ENCODE measurements around the gene NRIP3. TPM values are rescaled to one million over a fixed set of nuclear protein-coding genes. Genes with fewer than 3 reads are reported as not detected.

The NRIP3 gene
- total and polyA plus RNA-seq, 9 of the 15 experiments (the other 6 are each of a cell fraction or from before 2014, with no cell fraction given): 4.4 to 18.7 (median 11.6) TPM

DNA sequence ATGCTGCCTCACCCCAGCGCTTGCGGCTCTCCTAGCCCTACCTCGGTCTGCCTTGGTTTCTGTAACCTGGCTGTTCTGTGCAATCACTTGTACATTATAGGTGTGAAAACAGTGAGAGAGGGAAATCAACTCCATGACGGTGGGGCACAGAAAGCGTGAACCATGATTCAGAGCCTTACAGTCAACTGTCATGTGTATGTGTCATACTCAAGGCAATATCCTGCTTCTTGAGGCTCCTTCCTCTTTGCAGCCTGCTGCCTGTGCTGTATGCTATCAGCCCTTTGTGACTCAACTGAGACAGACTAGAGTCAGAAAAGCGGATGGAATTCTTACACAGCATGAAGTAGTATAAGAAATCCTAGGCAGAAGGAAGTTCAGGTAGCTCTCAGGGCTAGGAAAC lies 2.1 kb downstream of the NRIP3 start (continued):
- TF ChIP-seq ZNF695 (CRISPR knock-in tag; IDR thresholded peaks at IDR 0.05) (no peak), PCBP2 (IDR thresholded peaks at IDR 0.05; ENCODE audit: low read depth, low read length, poor library complexity, severe bottlenecking) (no peak), KLF6 (CRISPR knock-in tag; IDR thresholded peaks at IDR 0.05; ENCODE audit: borderline replicate concordance) (no peak), NFIC (IDR thresholded peaks at IDR 0.05) (no peak), TGIF2 (CRISPR knock-in tag; IDR thresholded peaks at IDR 0.05) (no peak), SREBF2 (CRISPR knock-in tag; IDR thresholded peaks at IDR 0.05) (no peak), MEIS2 (IDR thresholded peaks at IDR 0.05; ENCODE audit: partially characterized antibody) (peak; percentile 54), EHMT2 (IDR thresholded peaks at IDR 0.05) (peak; percentile 70), SIN3B (IDR thresholded peaks at IDR 0.05; ENCODE audit: low read depth) (no peak), HIVEP1 (CRISPR knock-in tag; IDR thresholded peaks at IDR 0.05) (no peak), CBX5 (IDR thresholded peaks at IDR 0.05; ENCODE audit: borderline replicate concordance, low read depth) (no peak), NRF1 (conservative IDR thresholded peaks at IDR 0.05 in 1 of 2, IDR thresholded peaks at IDR 0.05 in 1 of 2) (peak; percentile 29 to 39; a peak in 2 of 4 replicates), POLR2A (conservative IDR thresholded peaks at IDR 0.05) (no peak)
- TF ChIP-seq, protein P1, sequence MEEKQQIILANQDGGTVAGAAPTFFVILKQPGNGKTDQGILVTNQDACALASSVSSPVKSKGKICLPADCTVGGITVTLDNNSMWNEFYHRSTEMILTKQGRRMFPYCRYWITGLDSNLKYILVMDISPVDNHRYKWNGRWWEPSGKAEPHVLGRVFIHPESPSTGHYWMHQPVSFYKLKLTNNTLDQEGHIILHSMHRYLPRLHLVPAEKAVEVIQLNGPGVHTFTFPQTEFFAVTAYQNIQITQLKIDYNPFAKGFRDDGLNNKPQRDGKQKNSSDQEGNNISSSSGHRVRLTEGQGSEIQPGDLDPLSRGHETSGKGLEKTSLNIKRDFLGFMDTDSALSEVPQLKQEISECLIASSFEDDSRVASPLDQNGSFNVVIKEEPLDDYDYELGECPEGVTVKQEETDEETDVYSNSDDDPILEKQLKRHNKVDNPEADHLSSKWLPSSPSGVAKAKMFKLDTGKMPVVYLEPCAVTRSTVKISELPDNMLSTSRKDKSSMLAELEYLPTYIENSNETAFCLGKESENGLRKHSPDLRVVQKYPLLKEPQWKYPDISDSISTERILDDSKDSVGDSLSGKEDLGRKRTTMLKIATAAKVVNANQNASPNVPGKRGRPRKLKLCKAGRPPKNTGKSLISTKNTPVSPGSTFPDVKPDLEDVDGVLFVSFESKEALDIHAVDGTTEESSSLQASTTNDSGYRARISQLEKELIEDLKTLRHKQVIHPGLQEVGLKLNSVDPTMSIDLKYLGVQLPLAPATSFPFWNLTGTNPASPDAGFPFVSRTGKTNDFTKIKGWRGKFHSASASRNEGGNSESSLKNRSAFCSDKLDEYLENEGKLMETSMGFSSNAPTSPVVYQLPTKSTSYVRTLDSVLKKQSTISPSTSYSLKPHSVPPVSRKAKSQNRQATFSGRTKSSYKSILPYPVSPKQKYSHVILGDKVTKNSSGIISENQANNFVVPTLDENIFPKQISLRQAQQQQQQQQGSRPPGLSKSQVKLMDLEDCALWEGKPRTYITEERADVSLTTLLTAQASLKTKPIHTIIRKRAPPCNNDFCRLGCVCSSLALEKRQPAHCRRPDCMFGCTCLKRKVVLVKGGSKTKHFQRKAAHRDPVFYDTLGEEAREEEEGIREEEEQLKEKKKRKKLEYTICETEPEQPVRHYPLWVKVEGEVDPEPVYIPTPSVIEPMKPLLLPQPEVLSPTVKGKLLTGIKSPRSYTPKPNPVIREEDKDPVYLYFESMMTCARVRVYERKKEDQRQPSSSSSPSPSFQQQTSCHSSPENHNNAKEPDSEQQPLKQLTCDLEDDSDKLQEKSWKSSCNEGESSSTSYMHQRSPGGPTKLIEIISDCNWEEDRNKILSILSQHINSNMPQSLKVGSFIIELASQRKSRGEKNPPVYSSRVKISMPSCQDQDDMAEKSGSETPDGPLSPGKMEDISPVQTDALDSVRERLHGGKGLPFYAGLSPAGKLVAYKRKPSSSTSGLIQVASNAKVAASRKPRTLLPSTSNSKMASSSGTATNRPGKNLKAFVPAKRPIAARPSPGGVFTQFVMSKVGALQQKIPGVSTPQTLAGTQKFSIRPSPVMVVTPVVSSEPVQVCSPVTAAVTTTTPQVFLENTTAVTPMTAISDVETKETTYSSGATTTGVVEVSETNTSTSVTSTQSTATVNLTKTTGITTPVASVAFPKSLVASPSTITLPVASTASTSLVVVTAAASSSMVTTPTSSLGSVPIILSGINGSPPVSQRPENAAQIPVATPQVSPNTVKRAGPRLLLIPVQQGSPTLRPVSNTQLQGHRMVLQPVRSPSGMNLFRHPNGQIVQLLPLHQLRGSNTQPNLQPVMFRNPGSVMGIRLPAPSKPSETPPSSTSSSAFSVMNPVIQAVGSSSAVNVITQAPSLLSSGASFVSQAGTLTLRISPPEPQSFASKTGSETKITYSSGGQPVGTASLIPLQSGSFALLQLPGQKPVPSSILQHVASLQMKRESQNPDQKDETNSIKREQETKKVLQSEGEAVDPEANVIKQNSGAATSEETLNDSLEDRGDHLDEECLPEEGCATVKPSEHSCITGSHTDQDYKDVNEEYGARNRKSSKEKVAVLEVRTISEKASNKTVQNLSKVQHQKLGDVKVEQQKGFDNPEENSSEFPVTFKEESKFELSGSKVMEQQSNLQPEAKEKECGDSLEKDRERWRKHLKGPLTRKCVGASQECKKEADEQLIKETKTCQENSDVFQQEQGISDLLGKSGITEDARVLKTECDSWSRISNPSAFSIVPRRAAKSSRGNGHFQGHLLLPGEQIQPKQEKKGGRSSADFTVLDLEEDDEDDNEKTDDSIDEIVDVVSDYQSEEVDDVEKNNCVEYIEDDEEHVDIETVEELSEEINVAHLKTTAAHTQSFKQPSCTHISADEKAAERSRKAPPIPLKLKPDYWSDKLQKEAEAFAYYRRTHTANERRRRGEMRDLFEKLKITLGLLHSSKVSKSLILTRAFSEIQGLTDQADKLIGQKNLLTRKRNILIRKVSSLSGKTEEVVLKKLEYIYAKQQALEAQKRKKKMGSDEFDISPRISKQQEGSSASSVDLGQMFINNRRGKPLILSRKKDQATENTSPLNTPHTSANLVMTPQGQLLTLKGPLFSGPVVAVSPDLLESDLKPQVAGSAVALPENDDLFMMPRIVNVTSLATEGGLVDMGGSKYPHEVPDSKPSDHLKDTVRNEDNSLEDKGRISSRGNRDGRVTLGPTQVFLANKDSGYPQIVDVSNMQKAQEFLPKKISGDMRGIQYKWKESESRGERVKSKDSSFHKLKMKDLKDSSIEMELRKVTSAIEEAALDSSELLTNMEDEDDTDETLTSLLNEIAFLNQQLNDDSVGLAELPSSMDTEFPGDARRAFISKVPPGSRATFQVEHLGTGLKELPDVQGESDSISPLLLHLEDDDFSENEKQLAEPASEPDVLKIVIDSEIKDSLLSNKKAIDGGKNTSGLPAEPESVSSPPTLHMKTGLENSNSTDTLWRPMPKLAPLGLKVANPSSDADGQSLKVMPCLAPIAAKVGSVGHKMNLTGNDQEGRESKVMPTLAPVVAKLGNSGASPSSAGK (IDR thresholded peaks at IDR 0.05): peak; percentile 75
- TF ChIP-seq, protein P2, sequence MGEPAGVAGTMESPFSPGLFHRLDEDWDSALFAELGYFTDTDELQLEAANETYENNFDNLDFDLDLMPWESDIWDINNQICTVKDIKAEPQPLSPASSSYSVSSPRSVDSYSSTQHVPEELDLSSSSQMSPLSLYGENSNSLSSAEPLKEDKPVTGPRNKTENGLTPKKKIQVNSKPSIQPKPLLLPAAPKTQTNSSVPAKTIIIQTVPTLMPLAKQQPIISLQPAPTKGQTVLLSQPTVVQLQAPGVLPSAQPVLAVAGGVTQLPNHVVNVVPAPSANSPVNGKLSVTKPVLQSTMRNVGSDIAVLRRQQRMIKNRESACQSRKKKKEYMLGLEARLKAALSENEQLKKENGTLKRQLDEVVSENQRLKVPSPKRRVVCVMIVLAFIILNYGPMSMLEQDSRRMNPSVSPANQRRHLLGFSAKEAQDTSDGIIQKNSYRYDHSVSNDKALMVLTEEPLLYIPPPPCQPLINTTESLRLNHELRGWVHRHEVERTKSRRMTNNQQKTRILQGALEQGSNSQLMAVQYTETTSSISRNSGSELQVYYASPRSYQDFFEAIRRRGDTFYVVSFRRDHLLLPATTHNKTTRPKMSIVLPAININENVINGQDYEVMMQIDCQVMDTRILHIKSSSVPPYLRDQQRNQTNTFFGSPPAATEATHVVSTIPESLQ (CRISPR knock-in tag; IDR thresholded peaks at IDR 0.05): no peak
- TF ChIP-seq, protein P3, sequence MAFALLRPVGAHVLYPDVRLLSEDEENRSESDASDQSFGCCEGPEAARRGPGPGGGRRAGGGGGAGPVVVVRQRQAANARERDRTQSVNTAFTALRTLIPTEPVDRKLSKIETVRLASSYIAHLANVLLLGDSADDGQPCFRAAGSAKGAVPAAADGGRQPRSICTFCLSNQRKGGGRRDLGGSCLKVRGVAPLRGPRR (CRISPR knock-in tag; IDR thresholded peaks at IDR 0.05): no peak

Data from K562 (cell line).